Measurements from ENCODE around the gene CAMKK2. TPM values are rescaled to one million over a fixed set of nuclear protein-coding genes. Genes with fewer than 3 reads are reported as not detected.
A peak's percentile ranks its signal among the peaks of the same experiment; 100 is the strongest.
"Not testable (repeated sequence)": the region's sequence is repeated elsewhere in the genome, so short reads cannot be mapped to it uniquely, and the experiment has no call there.

The CAMKK2 gene
- total RNA-seq, 1 donor from 2014 or later, result 17.8 TPM

GRCh38 chr12:121214166-121214777 lies 82.2 kb downstream of the CAMKK2 start:
- DNase-seq (ENCODE audit: low spot score), result no peak
- intact Hi-C loops (cut with DNase I), result loop anchor here (5.0 kb wide), 1 partner anchor 82 kb away; the partner anchor contains the start of gene P2RX7

DNA sequence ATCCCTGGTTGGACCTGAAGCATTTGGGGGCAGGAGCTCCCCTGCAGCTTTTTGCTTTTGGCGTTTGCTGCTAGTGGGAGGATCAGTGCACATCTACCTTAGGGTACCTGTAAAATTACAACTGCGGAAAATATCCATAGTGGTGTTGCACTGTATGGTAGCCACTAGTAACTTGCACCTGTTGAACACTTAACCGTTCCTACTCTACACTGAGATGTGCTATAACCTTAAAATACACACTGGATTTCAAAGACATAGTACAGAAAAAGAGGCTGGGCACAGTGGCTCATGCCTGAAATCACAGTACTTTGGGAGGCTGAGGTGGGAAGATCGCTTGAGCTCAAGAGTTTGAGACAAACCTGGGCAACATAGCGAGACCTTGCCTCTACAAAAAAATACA lies 83.6 kb downstream of the CAMKK2 start:
- DNase-seq (ENCODE audit: low spot score), result no peak

GRCh38 chr12:121209624-121210572 lies 86.6 kb downstream of the CAMKK2 start, which contains the start of gene P2RX4:
P2RX4 (plus strand) TSS chr12:121210129; CDS start chr12:121210165, 36 bp downstream.
- intact Hi-C loops (cut with DNase I), result loop anchor here (5.0 kb wide), 1 partner anchor 78 kb away; the partner anchor contains the start of gene P2RX7

More for the DNA sequence above, 83.6 kb downstream of the CAMKK2 start:
- intact Hi-C loops (cut with DNase I), result loop anchor here (5.0 kb wide), 1 partner anchor 81 kb away; the partner anchor contains the start of gene P2RX7

DNA sequence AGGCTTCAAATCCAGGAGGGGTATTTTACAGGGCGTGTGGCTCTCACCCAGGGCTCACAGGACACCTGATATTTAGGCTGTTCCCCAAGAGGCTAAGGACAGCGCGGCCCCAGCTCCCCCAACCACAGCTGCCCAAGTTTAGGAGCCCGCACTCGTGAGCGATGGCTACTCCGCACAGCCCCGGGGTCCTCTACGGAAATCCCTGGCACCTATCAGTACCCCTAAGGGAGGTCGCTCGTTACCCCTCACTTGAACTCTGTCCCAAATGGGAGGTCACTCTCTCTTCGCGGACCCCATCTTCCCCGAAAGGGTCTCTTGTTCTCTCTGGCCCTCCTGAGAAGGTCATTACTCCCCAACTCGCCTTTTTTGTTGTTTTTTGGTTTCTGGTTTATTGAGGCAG lies 87.3 kb downstream of the CAMKK2 start:
- DNase-seq (ENCODE audit: low spot score), result no peak

More at GRCh38 chr12:121209624-121210572, 86.6 kb downstream of the CAMKK2 start, which contains the start of gene P2RX4:
- DNase-seq (ENCODE audit: low spot score), result peak; percentile 93

GRCh38 chr12:121208571-121208970 lies 87.9 kb downstream of the CAMKK2 start:
- intact Hi-C loops (cut with DNase I); DNase-seq (ENCODE audit: low spot score): not testable (repeated sequence)

More for the DNA sequence above, 87.3 kb downstream of the CAMKK2 start:
- intact Hi-C loops (cut with DNase I), result no loop called here

GRCh38 chr12:121205491-121205890 lies 91.0 kb downstream of the CAMKK2 start:
- intact Hi-C loops (cut with DNase I), result no loop called here
- no peak for DNase-seq (ENCODE audit: low spot score)

DNA sequence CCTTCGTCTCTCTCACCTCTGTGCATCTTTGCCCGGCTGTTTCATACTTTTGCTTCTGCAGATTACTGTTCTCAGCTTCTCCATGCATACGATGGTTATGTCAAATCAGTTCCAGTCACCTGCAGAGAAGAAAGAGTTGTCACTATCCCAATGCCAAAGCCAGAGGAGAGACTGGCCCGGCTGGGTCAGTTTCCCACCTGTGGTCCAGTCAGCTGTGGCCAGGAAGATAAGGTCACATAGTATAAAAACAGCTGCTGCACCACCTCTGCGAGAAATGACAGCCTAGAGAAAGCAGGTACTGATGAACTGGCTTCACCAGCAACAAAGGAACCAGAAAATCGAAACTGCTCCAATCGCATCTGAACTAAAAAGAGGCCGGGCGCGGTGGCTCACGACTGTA lies 93.0 kb downstream of the CAMKK2 start:
- DNase-seq (ENCODE audit: low spot score), result no peak
- intact Hi-C loops (cut with DNase I), result no loop called here

- DNase-seq (ENCODE audit: low spot score), result no peak
- intact Hi-C loops (cut with DNase I), result no loop called here
These were observed 93.8 kb downstream of the CAMKK2 start for GRCh38 chr12:121202407-121203355.

GRCh38 chr12:121201140-121201539 lies 95.4 kb downstream of the CAMKK2 start:
- intact Hi-C loops (cut with DNase I); DNase-seq (ENCODE audit: low spot score): not testable (repeated sequence)

DNA sequence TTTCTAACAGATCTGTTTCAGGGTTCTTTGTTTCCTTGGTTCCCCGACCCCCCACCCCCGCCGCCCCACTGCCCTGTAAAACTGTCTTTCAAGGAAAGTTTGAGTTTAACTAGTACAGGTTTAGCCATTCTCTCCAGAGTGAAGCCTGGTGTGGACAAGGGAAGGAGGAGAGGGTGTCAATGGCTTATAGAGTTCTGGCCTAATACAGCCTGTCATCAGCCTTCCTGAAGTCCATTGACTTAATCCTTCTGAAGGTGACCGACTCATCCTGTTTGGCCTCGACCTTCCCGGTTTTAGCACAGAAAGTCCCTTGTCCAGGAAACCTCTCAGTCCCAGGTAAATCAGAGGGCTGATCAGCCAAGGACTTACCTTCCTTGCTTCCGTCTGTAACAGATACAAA lies 97.6 kb downstream of the CAMKK2 start:
- intact Hi-C loops (cut with DNase I), result no loop called here
- DNase-seq (ENCODE audit: low spot score), result no peak

GRCh38 chr12:121196902-121197301 lies 99.6 kb downstream of the CAMKK2 start:
- no peak for DNase-seq (ENCODE audit: low spot score)
- intact Hi-C loops (cut with DNase I), result no loop called here

DNA sequence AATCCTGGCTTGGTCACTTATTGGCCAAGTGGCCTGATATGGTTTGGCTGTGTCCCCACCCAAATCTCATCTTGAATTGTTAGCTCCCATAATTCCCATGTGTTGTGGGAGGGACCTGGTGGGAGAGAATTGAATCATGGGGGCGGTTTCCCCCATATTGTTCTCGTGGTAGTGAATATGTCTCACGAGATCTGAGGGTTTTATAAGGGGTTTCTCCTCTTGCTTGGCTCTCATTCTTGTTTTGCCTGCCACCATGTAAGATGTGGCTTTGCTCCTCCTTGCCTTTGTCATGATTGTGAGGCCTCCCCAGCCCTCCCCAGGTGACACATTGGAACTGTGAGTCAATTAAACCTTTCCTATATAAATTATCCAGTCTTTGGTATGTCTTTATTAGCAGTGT lies 105.4 kb downstream of the CAMKK2 start:
- intact Hi-C loops (cut with DNase I), result no loop called here
- DNase-seq (ENCODE audit: low spot score), result no peak

GRCh38 chr12:121190523-121191031 lies 105.9 kb downstream of the CAMKK2 start:
- intact Hi-C loops (cut with DNase I), result no loop called here
- no peak for DNase-seq (ENCODE audit: low spot score)

GRCh38 chr12:121189619-121190155 lies 106.8 kb downstream of the CAMKK2 start:
- DNase-seq (ENCODE audit: low spot score), result no peak
- intact Hi-C loops (cut with DNase I), result no loop called here

GRCh38 chr12:121189131-121189530 lies 107.4 kb downstream of the CAMKK2 start:
- no peak for DNase-seq (ENCODE audit: low spot score)
- intact Hi-C loops (cut with DNase I), result no loop called here

DNA sequence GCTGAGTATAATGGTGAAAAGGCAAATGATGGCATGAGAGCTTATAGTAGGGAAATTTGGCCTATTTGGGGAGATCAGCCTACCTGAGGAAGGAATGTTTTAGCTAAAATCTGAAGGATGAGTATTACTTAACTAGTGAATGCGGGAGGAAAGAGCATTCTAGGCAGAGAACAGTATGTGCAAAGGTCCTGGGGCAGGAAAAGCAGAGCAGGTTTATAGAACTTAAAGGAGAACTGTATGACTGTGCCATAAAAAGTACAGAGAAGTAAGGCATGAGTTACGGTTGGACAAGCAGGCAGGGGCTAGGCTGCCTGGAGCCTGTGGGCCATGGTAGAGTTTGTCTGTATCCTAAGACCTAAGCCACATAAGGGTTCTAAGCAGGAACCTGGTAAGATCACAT lies 108.3 kb downstream of the CAMKK2 start:
- intact Hi-C loops (cut with DNase I), result no loop called here
- no peak for DNase-seq (ENCODE audit: low spot score)
